Gastrocnemius medialis (tissue), 4 donors: ENCODE data around the gene DCLK2. TPM values are rescaled to one million over a fixed set of nuclear protein-coding genes. Genes with fewer than 3 reads are reported as not detected.

Experiments
- ATAC-seq, 2 donors: fragments of 150-250 bp; one replicate each; pipeline ENCODE4 v1.9.1; 2016
- DNase-seq, 2 donors: peaks; one replicate each; pipeline ENCODE4 v3.0.0-alpha.2; 2019
- H3K27ac ChIP-seq, 4 donors: fragments of 200-600 bp; sonication (generic); 1 replicate in 1 of 4; 2 replicates in 3 of 4; pipeline ENCODE4 v1.5.1; 2016 to 2018; ENCODE audit warnings: mild to moderate bottlenecking in 2 of 4, moderate library complexity in 1 of 4
- H3K27me3 ChIP-seq, 3 donors: fragments of 200-600 bp; sonication (generic) in 2 of 3; 1 replicate in 1 of 3; 2 replicates in 2 of 3; pipeline versions ENCODE4 v1.5.1 to v1.6.0; 2016 to 2019; ENCODE audit warnings: mild to moderate bottlenecking in 1 of 3, moderate library complexity in 1 of 3
- H3K36me3 ChIP-seq, 2 donors: fragments of 200-600 bp; sonication (generic) in 1 of 2; one replicate each; pipeline ENCODE4 v1.5.1; 2017 to 2018
- H3K4me1 ChIP-seq, 2 donors: fragments of 200-600 bp; sonication (generic) in 1 of 2; one replicate each; pipeline ENCODE4 v1.5.1; 2016 to 2017; ENCODE audit warnings: mild to moderate bottlenecking in 2 of 2
- H3K4me3 ChIP-seq, 4 donors: fragments of 200-600 bp; sonication (generic) in 3 of 4; 1 replicate in 1 of 4; 2 replicates in 3 of 4; pipeline ENCODE4 v1.5.1; 2016 to 2019; ENCODE audit warnings: mild to moderate bottlenecking in 2 of 4
- H3K9me3 ChIP-seq, 3 donors: fragments of 200-600 bp; sonication (generic) in 2 of 3; 1 replicate in 1 of 3; 2 replicates in 2 of 3; pipeline ENCODE4 v1.5.1; 2016 to 2019
- CTCF ChIP-seq, 5 experiments: fragments of 450-650 bp in 3 of 5; fragments of 200-600 bp in 2 of 5; sonication (generic) in 2 of 5; IDR thresholded peaks in 4 of 5; conservative IDR thresholded peaks in 1 of 5; 1 replicate in 4 of 5; 2 replicates in 1 of 5; pipeline ENCODE4 v1.5.1; 2016 to 2019; ENCODE audit warnings: antibody characterized with exemption in 5 of 5, mild to moderate bottlenecking in 3 of 5, moderate library complexity in 3 of 5
- POLR2A ChIP-seq, 2 donors: fragments of 450-650 bp; IDR thresholded peaks; one replicate each; pipeline ENCODE4 v1.6.1; 2017; ENCODE audit warnings: antibody characterized with exemption in 2 of 2, mild to moderate bottlenecking in 2 of 2, moderate library complexity in 2 of 2
- in situ Hi-C, 4 donors: fragments of 200-750 bp; cut with MboI; loops; one replicate each; pipeline versions ENCODE4 v1.15.0 to v1.8.0; 2017; ENCODE audit warnings: low sequenced_read_pairs in 4 of 4
- intact Hi-C: fragments of 100-400 bp; cut with DNase I; formaldehyde crosslinking; loops from one replicate; pipeline ENCODE4 v1.15.1; 2023; ENCODE audit warnings: low total_unique reads
- total RNA-seq, 4 donors: library from RNA; depleted of rRNA; stranded (reverse); fragments of >200 nt; gene quantifications; one replicate each; pipeline versions ENCODE4 v1.1.0 to v1.2.3, GENCODE V29; 2016

The DCLK2 gene
- total RNA-seq, 4 donors from 2014 or later: 0.29 to 0.97 (median 0.47) TPM

GRCh38 chr4:150232029-150232428 lies 153.8 kb downstream of the DCLK2 start:
- Histone ChIP-seq H3K4me3 (no peak overlapping the region), H3K4me1 (no peaks in the 10 kb centered on the region), H3K27me3 (no peaks in the 10 kb centered on the region), H3K36me3 (no peaks in the 10 kb centered on the region), H3K9me3 (no peaks in the 10 kb centered on the region), H3K27ac (no peak overlapping the region)
- in situ Hi-C loops: no loop called here
- no peak for TF ChIP-seq POLR2A (IDR thresholded peaks at IDR 0.05)
- no peak for TF ChIP-seq CTCF (IDR thresholded peaks at IDR 0.05 in 4 of 5, conservative IDR thresholded peaks at IDR 0.05 in 1 of 5)
- intact Hi-C loops: no loop called here
- ATAC-seq (no peak), DNase-seq (no peak)

GRCh38 chr4:150234246-150234645 lies 156.0 kb downstream of the DCLK2 start:
- in situ Hi-C loops: no loop called here
- no peak overlapping the region for H3K4me3 ChIP-seq

GRCh38 chr4:150235317-150235716 lies 157.1 kb downstream of the DCLK2 start:
- intact Hi-C loops: no loop called here
- in situ Hi-C loops: no loop called here
- no peak for ATAC-seq
- Histone ChIP-seq H3K27ac (no peak overlapping the region), H3K4me1 (no peaks in the 10 kb centered on the region), H3K9me3 (no peaks in the 10 kb centered on the region), H3K27me3 (no peaks in the 10 kb centered on the region), H3K4me3 (no peak overlapping the region), H3K36me3 (no peaks in the 10 kb centered on the region)
- no peak for DNase-seq
- TF ChIP-seq POLR2A (IDR thresholded peaks at IDR 0.05) (no peak), CTCF (IDR thresholded peaks at IDR 0.05 in 4 of 5, conservative IDR thresholded peaks at IDR 0.05 in 1 of 5) (no peak)

More at GRCh38 chr4:150234246-150234645, 156.0 kb downstream of the DCLK2 start:
- Histone ChIP-seq H3K27me3 (no peaks in the 10 kb centered on the region), H3K4me1 (no peaks in the 10 kb centered on the region), H3K36me3 (no peaks in the 10 kb centered on the region), H3K9me3 (no peaks in the 10 kb centered on the region), H3K27ac (no peak overlapping the region)
- DNase-seq (no peak), ATAC-seq (no peak)
- intact Hi-C loops: no loop called here
- TF ChIP-seq POLR2A (IDR thresholded peaks at IDR 0.05) (no peak), CTCF (IDR thresholded peaks at IDR 0.05 in 4 of 5, conservative IDR thresholded peaks at IDR 0.05 in 1 of 5) (no peak)

- Histone ChIP-seq H3K4me3 (no peak overlapping the region), H3K9me3 (no peaks in the 10 kb centered on the region), H3K27me3 (no peaks in the 10 kb centered on the region), H3K27ac (no peak overlapping the region), H3K36me3 (no peaks in the 10 kb centered on the region), H3K4me1 (no peaks in the 10 kb centered on the region)
- ATAC-seq: no peak
- in situ Hi-C loops: no loop called here
- TF ChIP-seq CTCF (IDR thresholded peaks at IDR 0.05 in 4 of 5, conservative IDR thresholded peaks at IDR 0.05 in 1 of 5): no peak
- DNase-seq: no peak
- intact Hi-C loops: no loop called here
Observed at GRCh38 chr4:150235808-150236271, 157.6 kb downstream of the DCLK2 start.

- Histone ChIP-seq H3K36me3 (no peaks in the 10 kb centered on the region), H3K4me1 (no peaks in the 10 kb centered on the region), H3K27ac (no peak overlapping the region), H3K27me3 (no peaks in the 10 kb centered on the region), H3K9me3 (no peaks in the 10 kb centered on the region), H3K4me3 (no peak overlapping the region)
- no peak for DNase-seq
- no peak for ATAC-seq
- intact Hi-C loops: no loop called here
- in situ Hi-C loops: no loop called here
- TF ChIP-seq CTCF (IDR thresholded peaks at IDR 0.05 in 4 of 5, conservative IDR thresholded peaks at IDR 0.05 in 1 of 5) (no peak), POLR2A (IDR thresholded peaks at IDR 0.05) (no peak)
Observed at GRCh38 chr4:150236626-150237025, 158.4 kb downstream of the DCLK2 start.
